ENCODE data around the gene PPFIBP2.

Gene PPFIBP2

GRCh38 chr11:7642747-7643146 lies 128.9 kb downstream of the PPFIBP2 start:
- Histone ChIP-seq H3K79me2 (ENCODE audit: low read length) (no peaks in the 10 kb centered on the region), H3K4me1 (ENCODE audit: low read length) (peaks cover 10% of the 10 kb centered on the region), H3K4me3 (ENCODE audit: low read length) (no peak overlapping the region), H2AFZ (ENCODE audit: low read length) (no peak overlapping the region), H3K9me2 (replicated peaks; ENCODE audit: insufficient read depth, low read length) (no peaks in the 10 kb centered on the region), H3K36me3 (replicated peaks; ENCODE audit: insufficient read depth, low read length) (no peaks in the 10 kb centered on the region), H3K9me3 (replicated peaks; ENCODE audit: insufficient read depth, low read length) (no peaks in the 10 kb centered on the region), H3K4me2 (ENCODE audit: low read depth, low read length) (no peak overlapping the region), H3K27me3 (replicated peaks; ENCODE audit: insufficient read depth, low read length) (no peaks in the 10 kb centered on the region), H3K9ac (ENCODE audit: low read length) (no peak overlapping the region), H3K27ac (ENCODE audit: low read length) (no peak overlapping the region), H3F3A (ENCODE audit: insufficient read depth, low read length) (no peaks in the 10 kb centered on the region), H4K20me1 (ENCODE audit: insufficient read depth, low read length) (no peaks in the 10 kb centered on the region)
- DNase-seq = no peak
- TF ChIP-seq CTCF (IDR thresholded peaks at IDR 0.05; ENCODE audit: low read length) (no peak), EZH2 (optimal IDR thresholded peaks at IDR 0.05; ENCODE audit: low read depth, low read length) (no peak), EZH2phosphoT487 (IDR thresholded peaks at IDR 0.05; ENCODE audit: low read length) (no peak)

GRCh38 chr11:7643314-7643713 lies 129.5 kb downstream of the PPFIBP2 start:
- H3K4me3 ChIP-seq (ENCODE audit: low read length) = no peak overlapping the region
- H4K20me1 ChIP-seq (ENCODE audit: insufficient read depth, low read length) = no peaks in the 10 kb centered on the region
- H2AFZ ChIP-seq (ENCODE audit: low read length) = no peak overlapping the region
- H3K9ac ChIP-seq (ENCODE audit: low read length) = no peak overlapping the region
- no peaks in the 10 kb centered on the region for H3K9me3 ChIP-seq (replicated peaks; ENCODE audit: insufficient read depth, low read length)
- TF ChIP-seq CTCF (IDR thresholded peaks at IDR 0.05; ENCODE audit: low read length) = no peak
- no peak for TF ChIP-seq EZH2phosphoT487 (IDR thresholded peaks at IDR 0.05; ENCODE audit: low read length)
- no peak for TF ChIP-seq EZH2 (optimal IDR thresholded peaks at IDR 0.05; ENCODE audit: low read depth, low read length)
- H3K27ac ChIP-seq (ENCODE audit: low read length) = no peak overlapping the region
- DNase-seq = no peak
- H3K4me1 ChIP-seq (ENCODE audit: low read length) = peaks cover 10% of the 10 kb centered on the region
- no peaks in the 10 kb centered on the region for H3K27me3 ChIP-seq (replicated peaks; ENCODE audit: insufficient read depth, low read length)
- no peaks in the 10 kb centered on the region for H3K9me2 ChIP-seq (replicated peaks; ENCODE audit: insufficient read depth, low read length)
- H3F3A ChIP-seq (ENCODE audit: insufficient read depth, low read length) = no peaks in the 10 kb centered on the region
- no peak overlapping the region for H3K4me2 ChIP-seq (ENCODE audit: low read depth, low read length)
- no peaks in the 10 kb centered on the region for H3K79me2 ChIP-seq (ENCODE audit: low read length)
- no peaks in the 10 kb centered on the region for H3K36me3 ChIP-seq (replicated peaks; ENCODE audit: insufficient read depth, low read length)

DNA sequence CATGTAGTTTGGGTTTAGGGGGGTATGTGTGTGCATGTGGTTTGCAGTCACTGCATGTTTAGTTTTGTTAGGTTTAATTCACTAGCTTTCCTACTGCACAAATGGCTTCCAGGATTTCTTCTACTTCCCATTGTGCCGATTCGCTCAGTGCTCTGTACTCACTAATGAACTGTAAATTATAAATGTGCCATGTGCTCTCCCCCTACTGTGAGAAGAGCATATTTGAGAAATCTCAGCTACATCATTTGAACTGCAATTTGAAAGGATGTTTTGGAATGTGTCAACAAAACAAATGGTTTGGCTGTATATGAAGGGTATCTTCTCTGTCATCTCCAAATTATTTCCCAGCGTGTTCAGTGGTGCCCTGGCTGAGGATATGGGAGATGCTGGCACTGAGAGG lies 131.4 kb downstream of the PPFIBP2 start:
- TF ChIP-seq EZH2phosphoT487 (IDR thresholded peaks at IDR 0.05; ENCODE audit: low read length) (no peak), EZH2 (optimal IDR thresholded peaks at IDR 0.05; ENCODE audit: low read depth, low read length) (no peak), CTCF (IDR thresholded peaks at IDR 0.05; ENCODE audit: low read length) (no peak)
- Histone ChIP-seq H3K79me2 (ENCODE audit: low read length) (no peaks in the 10 kb centered on the region), H3K9me3 (replicated peaks; ENCODE audit: insufficient read depth, low read length) (no peaks in the 10 kb centered on the region), H3K9me2 (replicated peaks; ENCODE audit: insufficient read depth, low read length) (no peaks in the 10 kb centered on the region), H2AFZ (ENCODE audit: low read length) (no peak overlapping the region), H3K36me3 (replicated peaks; ENCODE audit: insufficient read depth, low read length) (no peaks in the 10 kb centered on the region), H3K4me3 (ENCODE audit: low read length) (no peak overlapping the region), H3K27ac (ENCODE audit: low read length) (no peak overlapping the region), H3K27me3 (replicated peaks; ENCODE audit: insufficient read depth, low read length) (no peaks in the 10 kb centered on the region), H3K4me2 (ENCODE audit: low read depth, low read length) (no peak overlapping the region), H3F3A (ENCODE audit: insufficient read depth, low read length) (no peaks in the 10 kb centered on the region), H3K4me1 (ENCODE audit: low read length) (no peaks in the 10 kb centered on the region), H3K9ac (ENCODE audit: low read length) (no peak overlapping the region), H4K20me1 (ENCODE audit: insufficient read depth, low read length) (no peaks in the 10 kb centered on the region)
- DNase-seq = no peak
